Gastroesophageal sphincter (tissue), 3 donors: ENCODE data around the gene TEC.
"Not testable (repeated sequence)": the region's sequence is repeated elsewhere in the genome, so short reads cannot be mapped to it uniquely, and the experiment has no call there.

Source experiments
- CTCF ChIP-seq, 4 experiments: fragments of 200-600 bp in 2 of 4; fragments of 450-650 bp in 2 of 4; sonication (generic) in 1 of 4; IDR thresholded peaks; one replicate each; pipeline ENCODE4 v1.5.1; 2017 to 2019; ENCODE audit warnings: antibody characterized with exemption in 4 of 4, mild to moderate bottlenecking in 2 of 4, moderate library complexity in 2 of 4
- EP300 ChIP-seq: sonication (generic); formaldehyde crosslinking; IDR thresholded peaks from one replicate; pipeline ENCODE4 v1.6.1; 2017; ENCODE audit warnings: antibody characterized with exemption, mild to moderate bottlenecking
- POLR2A ChIP-seq, 2 donors: fragments of 450-650 bp; IDR thresholded peaks; one replicate each; pipeline ENCODE4 v1.6.1; 2017; ENCODE audit warnings: antibody characterized with exemption in 2 of 2, mild to moderate bottlenecking in 2 of 2, moderate library complexity in 1 of 2
- POLR2AphosphoS5 ChIP-seq: sonication (generic); formaldehyde crosslinking; IDR thresholded peaks from one replicate; pipeline ENCODE4 v1.6.1; 2017; ENCODE audit warnings: antibody characterized with exemption

GRCh38 chr4:48164561-48164960 lies 105.1 kb downstream of the TEC start:
- TF ChIP-seq CTCF (IDR thresholded peaks at IDR 0.05); POLR2A (IDR thresholded peaks at IDR 0.05); POLR2AphosphoS5; EP300: not testable (repeated sequence)
